ENCODE data around the gene MOB3B.

- TF ChIP-seq, protein P1, sequence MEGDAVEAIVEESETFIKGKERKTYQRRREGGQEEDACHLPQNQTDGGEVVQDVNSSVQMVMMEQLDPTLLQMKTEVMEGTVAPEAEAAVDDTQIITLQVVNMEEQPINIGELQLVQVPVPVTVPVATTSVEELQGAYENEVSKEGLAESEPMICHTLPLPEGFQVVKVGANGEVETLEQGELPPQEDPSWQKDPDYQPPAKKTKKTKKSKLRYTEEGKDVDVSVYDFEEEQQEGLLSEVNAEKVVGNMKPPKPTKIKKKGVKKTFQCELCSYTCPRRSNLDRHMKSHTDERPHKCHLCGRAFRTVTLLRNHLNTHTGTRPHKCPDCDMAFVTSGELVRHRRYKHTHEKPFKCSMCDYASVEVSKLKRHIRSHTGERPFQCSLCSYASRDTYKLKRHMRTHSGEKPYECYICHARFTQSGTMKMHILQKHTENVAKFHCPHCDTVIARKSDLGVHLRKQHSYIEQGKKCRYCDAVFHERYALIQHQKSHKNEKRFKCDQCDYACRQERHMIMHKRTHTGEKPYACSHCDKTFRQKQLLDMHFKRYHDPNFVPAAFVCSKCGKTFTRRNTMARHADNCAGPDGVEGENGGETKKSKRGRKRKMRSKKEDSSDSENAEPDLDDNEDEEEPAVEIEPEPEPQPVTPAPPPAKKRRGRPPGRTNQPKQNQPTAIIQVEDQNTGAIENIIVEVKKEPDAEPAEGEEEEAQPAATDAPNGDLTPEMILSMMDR (IDR thresholded peaks at IDR 0.05): no peak
- TF ChIP-seq POLR2AphosphoS5 (IDR thresholded peaks at IDR 0.05) (no peak), POLR2A (IDR thresholded peaks at IDR 0.05) (no peak)
Observed at GRCh38 chr9:27510780-27511179, 18.8 kb downstream of the MOB3B start.
